GM19025 (cell line): ENCODE data around the gene NOX5.

Experiments
- ATAC-seq: cut with Tn5 transposase; IDR thresholded peaks from one replicate; pipeline ENCODE4 v1.9.1; 2021; ENCODE audit warnings: mild to moderate bottlenecking, low read depth, moderate library complexity; ENCODE audit not compliant: unreplicated experiment

Gene NOX5

DNA sequence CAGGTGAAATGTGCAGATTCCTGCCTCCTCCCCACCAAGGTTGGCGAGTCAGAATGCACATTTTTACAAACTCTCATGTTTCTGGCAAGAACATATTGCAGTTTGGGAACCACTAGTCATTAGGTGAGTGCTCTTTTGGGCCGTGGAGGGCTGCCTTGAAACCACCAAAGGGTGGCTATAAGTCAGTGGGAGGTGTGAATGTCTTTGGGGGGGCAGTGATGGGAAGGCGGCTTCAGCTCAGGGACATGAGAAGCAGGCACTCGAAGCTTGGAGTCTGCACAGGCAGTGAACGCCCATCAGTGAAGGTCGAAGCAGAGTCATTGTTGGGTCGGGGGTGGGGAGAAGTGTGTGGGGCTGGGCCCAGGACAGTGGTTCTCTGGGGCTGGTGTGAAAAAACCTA, 1.1 kb downstream of the NOX5 start:
- no peak for ATAC-seq

DNA sequence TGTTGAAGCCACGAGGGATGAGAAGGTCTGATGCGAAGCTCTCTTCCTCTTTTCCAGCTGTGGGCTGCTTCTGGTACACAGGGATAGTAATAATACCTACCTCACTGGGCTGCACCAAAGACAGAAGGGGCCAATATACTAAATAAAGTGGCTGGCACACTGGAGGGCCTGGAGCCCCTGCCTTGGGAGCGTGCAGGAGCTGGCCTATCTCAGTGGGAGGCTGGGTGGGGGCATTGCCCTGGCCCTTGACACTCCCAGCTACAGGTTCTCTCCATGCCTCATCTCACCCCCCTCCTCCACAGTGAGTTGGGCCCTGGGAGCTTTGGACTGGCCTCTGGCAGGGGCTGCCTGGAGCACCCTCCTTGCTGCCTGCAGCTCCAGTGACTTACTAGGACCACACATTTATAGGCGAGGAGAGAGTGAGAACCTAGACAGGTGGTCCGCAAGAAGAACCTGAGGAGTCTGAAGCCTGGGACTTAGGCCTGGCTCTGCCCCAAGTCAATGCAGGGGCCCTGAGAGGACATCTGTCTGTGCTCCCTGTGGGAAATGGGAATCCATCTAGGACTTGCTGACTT, 1.6 kb downstream of the NOX5 start:
- no peak for ATAC-seq

DNA sequence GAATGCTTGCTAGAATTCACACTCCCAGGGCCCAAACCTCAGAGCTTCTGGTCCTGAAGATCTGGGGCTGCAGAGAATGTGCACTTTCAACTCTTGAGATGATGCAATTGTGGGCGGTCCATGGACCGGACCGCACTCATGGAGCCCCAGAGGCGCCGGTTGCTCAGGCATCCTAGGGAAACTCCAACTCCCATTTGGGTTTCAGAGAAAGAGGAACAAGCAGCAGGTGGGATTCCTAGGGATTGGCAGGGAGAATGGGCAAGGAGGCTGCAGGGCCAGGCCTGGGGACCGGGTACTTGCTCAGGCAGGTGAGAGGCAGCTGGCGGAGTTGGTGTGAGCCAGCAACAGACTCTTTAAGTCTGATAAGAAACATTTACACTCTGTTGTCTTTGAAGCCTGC, 3.5 kb downstream of the NOX5 start:
- ATAC-seq: no peak

DNA sequence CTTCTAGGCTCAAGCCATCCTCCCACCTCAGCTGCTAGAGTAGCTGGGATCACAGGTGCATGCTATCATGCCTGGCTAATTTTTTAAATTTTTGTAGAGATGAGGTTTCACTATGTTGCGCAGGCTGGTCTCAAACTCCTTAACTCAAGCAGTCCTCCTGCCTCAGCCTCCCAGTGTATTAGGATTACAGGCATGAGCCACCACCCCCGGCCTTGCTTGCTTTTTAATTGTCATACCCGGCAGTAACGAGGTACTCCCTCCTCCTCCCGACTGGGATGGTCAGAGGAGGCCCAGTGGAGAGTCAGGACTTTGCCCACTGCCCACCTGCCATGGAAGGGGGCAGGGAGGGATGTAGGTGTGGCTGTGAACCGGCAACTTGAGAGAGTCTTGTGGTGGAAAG, 4.5 kb downstream of the NOX5 start:
- ATAC-seq: no peak

DNA sequence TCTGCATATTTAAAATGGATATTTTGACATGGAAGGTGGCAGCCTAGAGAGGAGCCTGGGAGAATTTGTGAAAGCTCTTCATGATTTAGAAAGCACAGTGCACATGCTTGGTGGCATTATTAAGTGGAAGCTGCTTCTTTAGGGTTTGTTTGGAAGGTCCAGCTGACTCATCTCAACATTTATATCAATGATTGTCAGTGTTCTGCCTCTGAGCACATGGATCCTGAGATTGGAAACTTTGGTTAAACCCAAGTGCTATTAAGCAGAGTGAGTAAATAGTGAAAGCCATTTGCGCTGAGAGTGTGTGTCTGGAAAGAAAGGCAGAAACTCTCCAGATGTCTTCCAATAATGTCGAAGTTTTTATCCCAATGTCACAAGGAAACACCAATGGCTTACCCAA, 7.4 kb downstream of the NOX5 start:
- no peak for ATAC-seq

DNA sequence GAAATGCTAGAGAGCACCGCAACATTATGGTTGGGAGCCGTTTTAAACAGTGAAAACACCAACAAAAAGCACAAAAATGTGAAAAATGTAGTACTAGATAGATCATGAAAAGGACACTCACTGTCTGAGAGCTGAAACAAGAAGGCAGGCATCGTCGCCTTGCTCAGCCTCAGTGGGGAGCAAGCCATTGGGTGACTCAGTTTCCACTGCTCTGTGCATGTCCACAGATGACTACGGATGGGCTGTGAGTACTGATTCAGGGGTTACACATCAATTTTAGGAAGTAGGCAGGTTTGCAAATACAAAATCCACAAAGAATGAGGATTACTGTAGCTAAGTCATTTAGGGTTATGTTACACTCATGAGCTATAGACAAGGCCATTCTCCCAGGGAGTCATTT, 10.8 kb downstream of the NOX5 start:
- ATAC-seq: no peak

DNA sequence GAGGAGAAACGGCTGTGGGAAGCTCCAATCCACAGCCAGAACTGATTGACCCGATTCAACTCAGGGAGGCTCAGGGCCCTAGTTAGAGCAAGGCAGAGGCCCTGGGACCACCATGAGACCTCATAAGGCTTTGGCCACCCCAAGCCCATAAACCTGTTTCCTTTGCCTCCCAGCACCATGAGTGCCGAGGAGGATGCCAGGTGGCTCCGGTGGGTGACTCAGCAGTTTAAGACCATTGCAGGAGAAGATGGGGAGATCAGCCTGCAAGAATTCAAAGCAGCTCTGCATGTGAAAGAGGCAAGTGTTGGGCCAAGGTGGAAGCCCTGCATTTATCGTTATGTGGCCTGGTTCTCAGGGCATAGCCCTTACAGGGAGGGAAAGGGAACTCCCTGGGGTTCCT, 11.9 kb downstream of the NOX5 start:
- ATAC-seq: no peak

DNA sequence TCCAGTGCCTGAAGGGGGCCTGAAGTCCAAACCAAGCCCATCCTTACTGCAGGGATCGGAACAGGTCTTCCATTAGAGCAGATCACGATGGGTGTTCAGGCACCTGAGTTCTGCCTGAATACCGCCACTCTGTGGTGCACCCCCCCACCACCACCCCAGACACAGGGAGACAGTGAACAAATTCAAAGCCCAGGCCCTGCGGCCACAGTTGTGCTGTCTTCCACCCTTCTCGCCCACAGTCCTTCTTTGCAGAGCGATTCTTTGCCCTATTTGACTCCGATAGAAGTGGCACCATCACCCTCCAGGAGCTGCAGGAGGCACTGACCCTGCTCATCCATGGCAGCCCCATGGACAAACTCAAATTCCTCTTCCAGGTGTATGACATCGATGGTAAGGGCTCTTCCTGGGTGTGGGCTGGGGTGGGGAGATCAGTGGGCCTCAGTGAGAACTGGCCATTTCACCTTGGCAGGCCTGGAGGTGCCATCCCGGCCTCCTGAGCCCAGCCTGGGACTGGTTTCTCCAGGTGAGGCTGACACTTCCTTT, 13.6 kb downstream of the NOX5 start:
- ATAC-seq: no peak

DNA sequence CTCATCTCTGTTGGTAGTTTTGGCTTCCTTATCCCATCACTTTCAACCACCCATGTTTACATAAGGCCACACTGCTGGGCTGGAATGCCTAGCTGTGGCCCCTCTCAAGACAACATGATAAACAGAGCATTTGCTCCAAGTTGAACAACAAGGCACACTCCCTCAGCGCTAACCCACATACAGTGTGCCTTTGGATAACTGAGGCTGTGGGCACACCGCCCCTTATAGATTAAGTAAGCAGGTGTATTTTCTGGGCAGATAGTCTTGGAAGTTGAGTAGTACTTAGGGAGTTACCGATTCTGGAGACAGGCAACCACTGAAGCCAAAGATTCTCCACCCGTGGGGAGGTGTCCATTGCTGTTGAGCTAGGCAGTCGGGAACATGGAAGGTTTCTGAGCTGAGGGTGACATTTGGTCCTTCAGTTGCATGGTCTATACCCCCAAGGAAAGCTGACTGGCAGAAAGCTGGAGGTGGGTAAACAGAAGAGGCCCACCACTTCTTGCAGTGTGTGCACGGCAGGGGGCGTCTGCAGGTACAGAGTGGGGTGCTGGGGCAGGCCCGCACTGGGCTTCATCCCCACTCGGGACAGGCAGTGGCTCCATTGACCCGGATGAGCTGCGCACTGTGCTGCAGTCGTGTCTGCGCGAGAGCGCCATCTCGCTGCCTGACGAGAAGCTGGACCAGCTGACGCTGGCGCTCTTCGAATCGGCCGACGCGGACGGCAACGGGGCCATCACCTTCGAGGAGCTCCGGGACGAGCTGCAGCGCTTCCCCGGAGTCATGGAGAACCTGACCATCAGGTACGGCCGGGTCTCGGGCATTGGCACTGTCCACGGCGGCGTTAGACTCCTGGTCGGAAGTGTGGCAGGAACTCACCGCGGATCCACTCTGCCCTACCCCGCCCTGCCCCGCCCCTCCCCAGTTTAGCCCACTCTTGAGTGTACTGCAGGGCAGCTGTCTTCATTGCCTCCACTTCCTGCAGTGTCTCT, 16.8 kb downstream of the NOX5 start:
- no peak for ATAC-seq

DNA sequence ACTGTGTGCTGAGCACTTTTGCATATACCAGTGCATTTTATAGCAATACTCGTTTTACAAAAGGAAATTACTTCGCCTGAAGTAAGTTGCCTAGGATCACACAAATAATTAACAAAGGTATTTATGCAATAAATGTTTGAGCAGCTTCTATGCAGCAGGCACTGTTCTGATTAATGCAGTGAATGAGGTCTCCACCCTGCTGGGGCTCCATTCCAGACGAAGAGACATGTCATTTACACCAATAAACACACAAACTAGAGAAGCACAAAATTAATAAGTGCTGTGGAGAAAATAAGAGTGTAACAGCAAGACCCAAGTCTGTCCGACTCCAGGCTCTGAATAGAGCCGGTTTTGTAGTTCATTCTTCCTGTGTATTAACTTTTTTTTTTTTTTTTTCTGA, 17.5 kb downstream of the NOX5 start:
- ATAC-seq: no peak

DNA sequence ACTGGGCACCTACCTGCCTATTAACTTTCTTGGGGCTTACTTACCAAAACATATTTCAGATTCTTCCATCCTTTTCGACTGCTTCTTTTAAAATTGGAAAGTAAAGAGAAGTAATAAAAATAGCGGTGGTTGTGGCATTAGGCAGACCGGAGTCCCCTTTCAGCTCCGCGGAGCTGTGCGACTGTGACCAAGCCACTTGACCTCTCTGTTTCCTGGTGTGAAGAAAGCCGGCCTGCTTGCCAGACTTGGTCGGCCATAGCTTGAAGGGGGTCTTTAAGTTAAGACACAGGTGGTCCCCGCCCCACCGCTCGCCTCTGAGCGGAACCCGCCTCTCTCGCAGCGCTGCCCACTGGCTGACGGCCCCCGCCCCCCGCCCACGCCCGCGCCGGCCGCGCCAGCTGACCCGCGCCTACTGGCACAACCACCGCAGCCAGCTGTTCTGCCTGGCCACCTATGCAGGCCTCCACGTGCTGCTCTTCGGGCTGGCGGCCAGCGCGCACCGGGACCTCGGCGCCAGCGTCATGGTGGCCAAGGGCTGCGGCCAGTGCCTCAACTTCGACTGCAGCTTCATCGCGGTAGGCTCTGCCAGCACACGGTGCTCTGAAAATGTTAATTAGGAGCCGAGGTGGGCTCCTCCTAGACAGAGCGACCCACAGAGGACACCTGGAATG, 18.3 kb downstream of the NOX5 start:
- no peak for ATAC-seq

DNA sequence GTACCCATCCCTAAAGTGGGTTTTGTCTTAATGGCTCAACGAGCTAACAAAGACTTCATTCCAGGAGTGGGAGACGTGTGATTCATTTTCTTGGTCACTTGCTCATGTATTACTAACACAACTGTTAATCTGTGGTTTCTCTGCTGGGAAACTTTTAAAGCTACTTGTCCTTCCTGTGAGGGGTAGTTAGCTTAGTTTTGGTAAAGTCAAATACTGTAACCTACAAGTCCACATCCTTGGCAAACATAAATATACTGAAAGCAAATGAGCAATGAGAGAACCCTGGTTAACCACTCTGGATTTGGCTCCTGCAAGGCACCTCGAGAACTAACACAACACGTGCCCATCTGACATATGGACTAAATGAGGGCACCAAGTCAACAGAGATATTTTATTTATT, 19.9 kb downstream of the NOX5 start:
- no peak for ATAC-seq

DNA sequence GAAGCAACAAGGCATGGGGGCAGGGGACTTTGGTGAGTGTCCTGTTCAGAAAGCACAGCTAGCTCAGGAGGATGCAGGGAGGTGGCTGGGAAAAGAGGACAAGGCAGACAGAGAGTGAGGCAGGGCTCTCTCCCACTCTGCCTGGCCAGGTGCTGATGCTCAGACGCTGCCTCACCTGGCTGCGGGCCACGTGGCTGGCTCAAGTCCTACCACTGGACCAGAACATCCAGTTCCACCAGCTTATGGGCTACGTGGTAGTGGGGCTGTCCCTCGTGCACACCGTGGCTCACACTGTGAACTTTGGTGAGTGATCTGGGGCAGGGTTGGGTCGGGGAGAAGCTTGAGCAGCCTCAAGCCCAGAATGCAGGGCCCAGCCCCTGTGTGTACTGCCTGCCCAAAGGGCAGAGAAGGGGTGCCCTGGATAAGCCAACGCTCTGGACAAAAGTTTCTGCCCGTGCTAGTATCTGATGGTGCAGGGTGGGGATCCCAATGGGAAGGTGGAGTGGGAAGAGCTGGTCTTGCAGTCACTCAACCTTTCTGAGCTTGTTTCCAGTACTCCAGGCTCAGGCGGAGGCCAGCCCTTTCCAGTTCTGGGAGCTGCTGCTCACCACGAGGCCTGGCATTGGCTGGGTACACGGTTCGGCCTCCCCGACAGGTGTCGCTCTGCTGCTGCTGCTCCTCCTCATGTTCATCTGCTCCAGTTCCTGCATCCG, 20.9 kb downstream of the NOX5 start:
- no peak for ATAC-seq

DNA sequence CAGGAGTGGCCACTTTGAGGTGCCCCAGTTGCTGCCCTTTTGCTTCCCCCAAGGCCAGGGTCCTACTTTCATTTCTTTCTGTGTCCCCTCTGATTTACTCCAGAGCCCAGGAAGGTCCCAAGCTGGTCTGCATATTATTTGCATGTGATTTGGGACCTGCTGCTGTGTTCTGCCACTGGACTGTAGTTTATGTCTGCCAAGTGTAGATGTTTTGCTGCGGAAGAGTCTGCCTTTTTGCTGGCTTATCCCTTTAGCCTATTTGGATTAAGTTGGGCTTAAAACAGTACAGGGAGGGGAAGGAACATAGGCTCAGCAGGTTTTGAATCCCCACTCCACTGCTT, 21.4 kb downstream of the NOX5 start:
- ATAC-seq: no peak

DNA sequence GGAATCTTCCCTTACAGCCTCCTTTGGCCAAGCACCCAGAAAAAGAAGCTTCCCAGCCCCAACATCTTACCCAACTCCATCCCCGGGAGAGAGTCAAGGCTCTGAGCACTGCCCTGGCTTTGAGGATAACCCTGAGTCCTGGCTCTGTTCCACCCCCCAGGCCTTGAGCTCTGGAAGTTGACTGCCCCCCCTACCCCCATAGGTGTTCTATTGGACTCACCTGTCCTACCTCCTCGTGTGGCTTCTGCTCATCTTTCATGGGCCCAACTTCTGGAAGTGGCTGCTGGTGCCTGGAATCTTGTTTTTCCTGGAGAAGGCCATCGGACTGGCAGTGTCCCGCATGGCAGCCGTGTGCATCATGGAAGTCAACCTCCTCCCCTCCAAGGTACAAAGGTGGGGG, 22.3 kb downstream of the NOX5 start:
- no peak for ATAC-seq

DNA sequence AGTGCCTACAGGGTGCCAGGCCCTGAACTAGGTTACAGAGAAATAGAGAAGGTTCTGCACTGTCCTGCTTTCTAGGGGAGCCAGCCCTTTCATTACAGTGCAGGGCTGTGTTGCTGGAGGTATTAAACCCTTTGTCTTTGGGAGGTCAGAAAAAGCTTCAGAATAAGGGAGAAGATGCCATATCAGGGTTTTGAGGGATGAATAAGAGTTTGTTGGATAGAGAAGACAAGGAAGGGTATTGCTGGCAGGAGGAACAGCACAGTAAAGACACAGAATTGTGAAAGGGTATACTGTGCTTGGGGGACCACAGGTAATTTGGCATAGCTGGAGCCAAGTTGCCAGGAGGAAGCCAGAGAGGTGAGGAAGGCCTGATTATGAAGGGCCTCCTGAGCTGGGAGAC, 23.0 kb downstream of the NOX5 start:
- ATAC-seq: no peak

DNA sequence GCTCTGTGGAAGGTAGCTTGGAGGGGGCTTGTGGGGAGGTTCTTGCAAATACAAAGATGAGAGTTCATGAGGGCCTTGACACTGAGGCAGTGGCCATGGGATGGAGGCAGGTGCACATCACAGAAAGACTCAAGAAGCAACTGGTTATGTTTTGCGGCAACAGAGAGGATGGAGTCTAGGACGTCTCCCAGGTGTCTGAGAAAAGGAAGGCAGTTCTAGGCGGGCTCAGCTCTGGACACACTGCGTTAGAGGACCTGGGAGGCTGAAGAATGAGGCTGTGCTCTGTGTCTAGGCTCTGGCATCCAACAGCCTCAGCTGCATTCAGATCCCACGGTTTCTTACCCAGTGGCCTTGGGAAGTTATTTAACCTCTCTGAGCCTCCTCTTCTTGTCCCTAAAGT, 23.5 kb downstream of the NOX5 start:
- no peak for ATAC-seq

DNA sequence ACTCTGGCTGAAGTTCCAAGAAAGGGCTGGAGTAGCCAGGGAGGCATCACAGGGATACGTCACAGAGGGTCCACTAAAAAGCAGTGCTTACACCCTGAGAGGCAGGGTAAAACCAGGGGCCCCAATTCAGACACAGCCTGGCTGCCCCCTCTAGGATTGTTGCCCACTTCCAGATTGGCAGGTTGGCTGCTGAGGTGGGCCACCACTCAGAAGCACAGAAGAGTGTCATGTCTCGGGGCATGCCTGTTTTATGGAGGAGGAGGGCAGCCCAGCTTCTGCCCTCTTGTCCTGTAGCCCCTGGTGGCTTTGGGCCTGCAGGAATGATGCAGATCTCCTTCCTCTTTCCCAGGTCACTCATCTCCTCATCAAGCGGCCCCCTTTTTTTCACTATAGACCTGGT, 24.0 kb downstream of the NOX5 start:
- ATAC-seq: no peak

DNA sequence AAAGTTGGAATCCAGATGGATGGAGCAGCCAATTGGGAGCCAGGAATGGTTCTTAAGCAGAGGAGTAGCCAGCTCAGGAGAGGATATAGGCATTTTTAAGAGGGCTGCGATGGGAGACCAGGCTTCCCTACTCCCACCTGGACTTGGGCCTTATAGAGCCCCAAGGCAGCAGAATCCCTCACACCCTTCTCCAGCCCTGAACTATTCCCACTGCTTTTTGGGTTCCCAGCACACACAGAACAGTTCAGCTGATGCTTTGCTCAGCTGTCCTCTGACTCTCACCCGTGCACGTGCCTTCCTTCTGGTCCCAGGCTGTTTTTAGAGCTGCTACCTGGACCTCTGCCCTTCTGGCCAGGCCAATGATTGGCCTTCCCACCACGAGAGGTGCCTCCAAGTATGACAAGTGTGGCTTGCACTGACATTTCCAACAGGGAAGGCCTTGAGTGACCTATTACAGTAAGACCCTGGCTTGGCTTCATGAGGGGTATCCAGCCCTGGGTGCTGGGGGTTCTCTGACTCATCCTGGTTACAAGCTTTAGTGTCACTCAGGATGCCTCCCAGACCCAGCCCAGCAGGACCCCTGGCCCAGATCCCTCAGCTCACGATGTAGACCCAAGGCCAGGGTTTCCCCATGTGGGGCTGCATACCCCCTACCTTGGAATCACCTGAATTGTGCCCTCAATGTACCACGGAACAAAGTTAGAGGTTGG, 25.2 kb downstream of the NOX5 start:
- no peak for ATAC-seq

DNA sequence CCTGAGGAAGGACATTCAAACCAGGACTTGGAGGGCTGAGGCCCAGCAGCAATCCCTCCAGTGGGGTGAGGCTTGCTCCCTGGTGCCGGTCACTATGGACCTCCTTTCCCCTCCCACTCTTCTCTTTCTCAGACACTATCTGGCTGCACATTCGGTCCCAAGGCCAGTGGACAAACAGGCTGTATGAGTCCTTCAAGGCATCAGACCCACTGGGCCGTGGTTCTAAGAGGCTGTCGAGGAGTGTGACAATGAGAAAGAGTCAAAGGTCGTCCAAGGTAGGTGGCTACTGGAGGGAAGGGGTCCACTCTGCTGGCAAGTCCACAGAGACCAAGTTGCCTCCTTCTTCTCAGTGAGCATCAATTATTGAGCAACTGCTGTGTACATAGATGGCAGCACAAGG, 28.0 kb downstream of the NOX5 start:
- ATAC-seq: no peak
